Transverse colon (tissue), 3 donors: ENCODE measurements around the gene DNAJC24.

ENCODE experiments used
- EP300 ChIP-seq: sonication (generic); formaldehyde crosslinking; IDR thresholded peaks from one replicate; pipeline ENCODE4 v1.6.1; 2017; ENCODE audit warnings: antibody characterized with exemption, low read depth
- POLR2A ChIP-seq: fragments of 450-650 bp; IDR thresholded peaks from one replicate; pipeline ENCODE4 v1.6.1; 2016; ENCODE audit warnings: antibody characterized with exemption, mild to moderate bottlenecking, moderate library complexity
- TF ChIP-seq, protein P1 (sequence below), 5 experiments: fragments of 200-600 bp in 3 of 5; fragments of 450-650 bp in 2 of 5; sonication (generic) in 3 of 5; IDR thresholded peaks; 1 replicate in 2 of 5; 2 replicates in 3 of 5; pipeline ENCODE4 v1.5.1; 2016 to 2017; ENCODE audit warnings: antibody characterized with exemption in 5 of 5, inconsistent platforms in 3 of 5, mild to moderate bottlenecking in 2 of 5, moderate library complexity in 1 of 5

GRCh38 chr11:31417357-31417756 lies 47.7 kb downstream of the DNAJC24 start:
- TF ChIP-seq, protein P1, sequence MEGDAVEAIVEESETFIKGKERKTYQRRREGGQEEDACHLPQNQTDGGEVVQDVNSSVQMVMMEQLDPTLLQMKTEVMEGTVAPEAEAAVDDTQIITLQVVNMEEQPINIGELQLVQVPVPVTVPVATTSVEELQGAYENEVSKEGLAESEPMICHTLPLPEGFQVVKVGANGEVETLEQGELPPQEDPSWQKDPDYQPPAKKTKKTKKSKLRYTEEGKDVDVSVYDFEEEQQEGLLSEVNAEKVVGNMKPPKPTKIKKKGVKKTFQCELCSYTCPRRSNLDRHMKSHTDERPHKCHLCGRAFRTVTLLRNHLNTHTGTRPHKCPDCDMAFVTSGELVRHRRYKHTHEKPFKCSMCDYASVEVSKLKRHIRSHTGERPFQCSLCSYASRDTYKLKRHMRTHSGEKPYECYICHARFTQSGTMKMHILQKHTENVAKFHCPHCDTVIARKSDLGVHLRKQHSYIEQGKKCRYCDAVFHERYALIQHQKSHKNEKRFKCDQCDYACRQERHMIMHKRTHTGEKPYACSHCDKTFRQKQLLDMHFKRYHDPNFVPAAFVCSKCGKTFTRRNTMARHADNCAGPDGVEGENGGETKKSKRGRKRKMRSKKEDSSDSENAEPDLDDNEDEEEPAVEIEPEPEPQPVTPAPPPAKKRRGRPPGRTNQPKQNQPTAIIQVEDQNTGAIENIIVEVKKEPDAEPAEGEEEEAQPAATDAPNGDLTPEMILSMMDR (IDR thresholded peaks at IDR 0.05), result no peak
- TF ChIP-seq POLR2A (no peak), EP300 (no peak)
